NT2/D1 (cell line): ENCODE results near the gene CDK14.

ENCODE experiments used
- DNase-seq: peaks from one replicate; pipeline ENCODE4 v3.0.0-alpha.2; 2011; ENCODE audit warnings: low read depth, low spot score
- H3K27me3 ChIP-seq: 2 replicates; pipeline ENCODE4 v1.6.0; 2011; ENCODE audit warnings: mild to moderate bottlenecking; ENCODE audit not compliant: insufficient read length, insufficient read depth
- H3K36me3 ChIP-seq: 2 replicates; pipeline ENCODE4 v1.6.1; 2011; ENCODE audit warnings: mild to moderate bottlenecking, low read length, mixed read lengths; ENCODE audit not compliant: insufficient read depth, insufficient read length
- H3K4me1 ChIP-seq: 2 replicates; pipeline ENCODE4 v1.5.1; 2011; ENCODE audit not compliant: insufficient read depth, insufficient read length
- H3K4me3 ChIP-seq: 2 replicates; pipeline ENCODE4 v1.5.1; 2011; ENCODE audit warnings: low read depth; ENCODE audit not compliant: insufficient read length
- H3K9ac ChIP-seq: 2 replicates; pipeline ENCODE4 v1.6.0; 2011; ENCODE audit warnings: low read depth; ENCODE audit not compliant: insufficient read length
- H3K9me3 ChIP-seq: 2 replicates; pipeline ENCODE4 v1.5.1; 2011; ENCODE audit warnings: mild to moderate bottlenecking, low read length; ENCODE audit not compliant: insufficient read depth
- SUZ12 ChIP-seq: IDR thresholded peaks from 2 replicates; pipeline ENCODE4 v1.6.1; 2011; ENCODE audit not compliant: insufficient read length, insufficient read depth; ENCODE audit errors: extremely low read depth
- YY1 ChIP-seq: IDR thresholded peaks from 2 replicates; pipeline ENCODE4 v1.6.1; 2011; ENCODE audit not compliant: insufficient read length, insufficient read depth
- ZNF274 ChIP-seq: IDR thresholded peaks from 2 replicates; pipeline ENCODE4 v1.6.1; 2011; ENCODE audit warnings: mild to moderate bottlenecking, low read depth, low read length

Gene CDK14

DNA sequence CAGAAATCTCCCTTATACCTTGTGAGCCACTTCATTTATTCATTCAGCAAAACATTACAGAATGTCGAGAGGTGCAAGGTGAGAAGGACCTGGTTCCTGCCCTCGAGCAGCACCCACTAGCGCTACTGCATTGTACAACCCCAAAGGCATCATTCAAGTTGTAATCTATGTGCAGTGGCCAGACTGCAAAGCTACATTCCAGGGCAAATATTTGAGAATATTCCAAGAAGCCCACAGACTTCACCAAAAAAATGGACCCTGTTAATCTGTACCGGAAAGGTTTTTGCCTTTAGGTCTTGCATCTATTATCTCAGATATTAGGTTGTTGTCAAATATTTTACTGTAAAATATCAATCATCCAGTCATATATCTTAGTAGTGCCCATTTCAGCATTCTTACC is 372.8 kb downstream of the CDK14 start:
- Histone ChIP-seq H3K4me1 (no peaks in the 10 kb centered on the region), H3K9ac (no peak overlapping the region), H3K9me3 (peaks cover 13% of the 10 kb centered on the region), H3K27me3 (no peaks in the 10 kb centered on the region), H3K4me3 (no peak overlapping the region), H3K36me3 (no peaks in the 10 kb centered on the region)
- TF ChIP-seq ZNF274 (no peak), YY1 (no peak), SUZ12 (no peak)
- no peak for DNase-seq

GRCh38 chr7:90972906-90973550 is 376.9 kb downstream of the CDK14 start:
- no peak overlapping the region for H3K9ac ChIP-seq
- no peaks in the 10 kb centered on the region for H3K36me3 ChIP-seq
- H3K27me3 ChIP-seq, result no peaks in the 10 kb centered on the region
- no peak for DNase-seq
- no peak overlapping the region for H3K4me3 ChIP-seq
- peaks cover 31% of the 10 kb centered on the region for H3K9me3 ChIP-seq
- H3K4me1 ChIP-seq, result no peaks in the 10 kb centered on the region
- TF ChIP-seq ZNF274 (no peak), YY1 (no peak), SUZ12 (no peak)

GRCh38 chr7:90977056-90977455 is 380.9 kb downstream of the CDK14 start:
- Histone ChIP-seq H3K9ac (no peak overlapping the region), H3K36me3 (no peaks in the 10 kb centered on the region), H3K27me3 (no peaks in the 10 kb centered on the region), H3K4me3 (no peak overlapping the region), H3K4me1 (no peaks in the 10 kb centered on the region), H3K9me3 (peaks cover 33% of the 10 kb centered on the region)
- DNase-seq, result no peak
- no peak for TF ChIP-seq SUZ12
- TF ChIP-seq YY1, result no peak
- TF ChIP-seq ZNF274, result no peak

GRCh38 chr7:90980545-90980944 is 384.4 kb downstream of the CDK14 start:
- Histone ChIP-seq H3K36me3 (no peaks in the 10 kb centered on the region), H3K9ac (no peak overlapping the region), H3K4me1 (no peaks in the 10 kb centered on the region), H3K9me3 (peaks cover 28% of the 10 kb centered on the region; the same call in 1 of the 2 replicates), H3K27me3 (no peaks in the 10 kb centered on the region), H3K4me3 (no peak overlapping the region)
- TF ChIP-seq ZNF274 (no peak), SUZ12 (no peak), YY1 (no peak)
- no peak for DNase-seq

DNA sequence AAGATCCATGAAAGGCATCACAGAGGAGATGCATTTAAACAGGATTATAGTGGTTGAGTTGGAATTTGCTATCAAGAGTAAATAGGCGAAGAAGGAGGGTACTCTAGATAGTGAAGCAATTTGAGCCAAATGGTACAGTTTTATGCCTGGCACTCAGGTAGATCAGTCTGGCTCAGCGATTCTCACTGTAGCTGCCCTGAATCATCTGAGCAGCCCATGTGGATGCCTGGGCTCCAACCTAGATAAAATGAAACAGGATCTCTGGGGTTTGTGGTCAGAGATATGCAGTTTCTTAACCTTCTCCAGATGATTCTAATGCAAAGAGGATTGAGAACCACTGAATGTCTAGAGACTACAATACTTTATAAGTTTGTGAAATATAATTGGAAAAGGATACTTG is 386.1 kb downstream of the CDK14 start:
- no peak for DNase-seq
- no peaks in the 10 kb centered on the region for H3K4me1 ChIP-seq
- TF ChIP-seq ZNF274, result no peak
- no peak for TF ChIP-seq SUZ12
- TF ChIP-seq YY1, result no peak
- H3K9me3 ChIP-seq, result peaks cover 16% of the 10 kb centered on the region; the same call in 1 of the 2 replicates
- H3K27me3 ChIP-seq, result no peaks in the 10 kb centered on the region
- H3K4me3 ChIP-seq, result no peak overlapping the region
- H3K36me3 ChIP-seq, result no peaks in the 10 kb centered on the region
- H3K9ac ChIP-seq, result no peak overlapping the region

- Histone ChIP-seq H3K4me1 (no peaks in the 10 kb centered on the region), H3K4me3 (no peak overlapping the region), H3K9ac (no peak overlapping the region), H3K27me3 (no peaks in the 10 kb centered on the region), H3K36me3 (no peaks in the 10 kb centered on the region), H3K9me3 (peaks cover 9% of the 10 kb centered on the region; the same call in 1 of the 2 replicates)
- no peak for DNase-seq
- TF ChIP-seq ZNF274 (no peak), YY1 (no peak), SUZ12 (no peak)
Measured at GRCh38 chr7:90984692-90985091, 388.6 kb downstream of the CDK14 start.

DNA sequence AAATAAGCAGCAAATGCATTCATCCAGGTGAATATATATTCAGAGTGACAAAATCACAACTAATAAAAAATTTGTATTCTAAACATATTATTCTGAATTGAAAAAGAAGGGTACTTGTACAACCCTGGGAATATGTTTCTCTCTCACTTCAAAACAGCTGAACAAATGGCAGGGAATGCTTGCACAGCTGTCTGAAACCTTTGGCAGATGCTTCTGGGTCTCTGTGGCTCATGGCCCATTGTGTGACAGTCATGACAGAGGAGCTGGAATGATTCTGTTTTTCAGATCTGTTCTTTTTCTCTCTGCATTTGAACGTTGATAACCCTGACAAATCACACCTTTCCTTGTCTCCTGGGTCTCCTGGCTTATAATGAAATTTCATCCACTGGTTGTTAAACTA is 392.4 kb downstream of the CDK14 start:
- no peaks in the 10 kb centered on the region for H3K27me3 ChIP-seq
- H3K4me3 ChIP-seq, result no peak overlapping the region
- no peaks in the 10 kb centered on the region for H3K36me3 ChIP-seq
- H3K9ac ChIP-seq, result no peak overlapping the region
- DNase-seq, result no peak
- TF ChIP-seq ZNF274, result no peak
- no peak for TF ChIP-seq SUZ12
- TF ChIP-seq YY1, result no peak
- H3K9me3 ChIP-seq, result no peaks in the 10 kb centered on the region
- no peaks in the 10 kb centered on the region for H3K4me1 ChIP-seq
